NB4 (cell line): Measurements from ENCODE around the gene POPDC2.

Source experiments
- CTCF ChIP-seq: IDR thresholded peaks from one replicate; pipeline ENCODE4 v1.5.1; 2012; ENCODE audit warnings: low read depth, low read length
- MAX ChIP-seq: IDR thresholded peaks from 2 replicates; pipeline ENCODE4 v1.6.1; 2011; ENCODE audit warnings: low read depth, low read length
- MYC ChIP-seq: IDR thresholded peaks from 2 replicates; pipeline ENCODE4 v1.6.1; 2011; ENCODE audit warnings: low read depth, low read length
- POLR2A ChIP-seq: IDR thresholded peaks from 2 replicates; pipeline ENCODE4 v1.6.1; 2011; ENCODE audit warnings: mild to moderate bottlenecking; ENCODE audit not compliant: insufficient read length; ENCODE audit errors: extremely low read depth

- TF ChIP-seq CTCF (no peak), POLR2A (no peak), MYC (no peak), MAX (no peak)
Measured at GRCh38 chr3:119658994-119659393, 1.4 kb downstream of the POPDC2 start.
